SK-N-SH treated with all-trans-retinoic acid at 6 μM for 48 hours (cell line): ENCODE data around the gene NAALADL2.

Experiments
- BACH2 ChIP-seq: fragments of 250-450 bp; sonication (Bioruptor Pico); IDR thresholded peaks from 2 replicates; pipeline ENCODE4 v1.9.0; 2021; ENCODE audit warnings: mild to moderate bottlenecking, borderline replicate concordance
- CSDC2 ChIP-seq: fragments of 250-450 bp; sonication (Bioruptor Pico); IDR thresholded peaks from 2 replicates; pipeline ENCODE4 v1.5.0; 2020; ENCODE audit warnings: mild to moderate bottlenecking, moderate library complexity
- PATZ1 ChIP-seq: fragments of 250-450 bp; sonication (Bioruptor Pico); IDR thresholded peaks from 2 replicates; pipeline ENCODE4 v1.8.0; 2020; ENCODE audit warnings: mild to moderate bottlenecking, moderate library complexity, borderline replicate concordance
- POU6F1 ChIP-seq: fragments of 250-450 bp; sonication (Bioruptor Pico); IDR thresholded peaks from 2 replicates; pipeline ENCODE4 v1.8.0; 2021; ENCODE audit warnings: low read depth, mild to moderate bottlenecking, moderate library complexity, borderline replicate concordance
- PPARA ChIP-seq: fragments of 250-450 bp; sonication (Bioruptor Pico); IDR thresholded peaks from 2 replicates; pipeline ENCODE4 v1.5.0; 2020; ENCODE audit warnings: mild to moderate bottlenecking, borderline replicate concordance
- RARB ChIP-seq: fragments of 250-450 bp; sonication (Bioruptor Pico); IDR thresholded peaks from 2 replicates; pipeline ENCODE4 v1.8.0; 2021; ENCODE audit warnings: mild to moderate bottlenecking, moderate library complexity
- SNAI2 ChIP-seq: fragments of 250-450 bp; sonication (Bioruptor Pico); IDR thresholded peaks from 2 replicates; pipeline ENCODE4 v1.5.0; 2020; ENCODE audit warnings: mild to moderate bottlenecking, moderate library complexity
- ZNF70 ChIP-seq: fragments of 450-650 bp; formaldehyde crosslinking; IDR thresholded peaks from 2 replicates; pipeline ENCODE4 v1.5.0; 2020; ENCODE audit warnings: mild to moderate bottlenecking, moderate library complexity
- TF ChIP-seq, protein P1 (sequence below): fragments of 250-450 bp; sonication (Bioruptor Pico); IDR thresholded peaks from 2 replicates; pipeline ENCODE4 v1.5.1; 2020; ENCODE audit warnings: low read depth, mild to moderate bottlenecking, moderate library complexity

DNA sequence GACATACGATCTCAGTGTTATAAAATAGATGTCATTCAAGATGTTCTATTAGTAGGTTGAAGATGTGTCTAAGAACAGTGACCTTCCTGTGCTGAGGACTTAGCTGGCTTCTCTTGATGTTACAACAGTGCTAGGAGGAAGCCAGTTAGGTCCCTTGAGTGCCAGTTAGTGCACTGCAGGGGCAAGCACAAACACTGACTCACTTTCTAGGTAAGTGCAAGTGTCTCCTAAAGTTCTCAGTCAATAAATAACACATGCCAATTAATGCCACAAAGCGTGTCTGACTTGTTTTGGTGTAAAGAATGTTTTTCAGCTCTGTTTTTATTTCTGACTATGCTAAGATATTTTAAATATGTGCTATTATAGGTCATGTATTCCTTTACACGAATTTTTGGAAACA is 211.8 kb downstream of the NAALADL2 start:
- TF ChIP-seq CSDC2 (CRISPR knock-in tag) (no peak), BACH2 (no peak), ZNF70 (CRISPR knock-in tag) (no peak), POU6F1 (no peak), SNAI2 (CRISPR knock-in tag) (no peak), PATZ1 (CRISPR knock-in tag) (no peak), RARB (no peak), PPARA (CRISPR knock-in tag) (no peak)
- TF ChIP-seq, protein P1, sequence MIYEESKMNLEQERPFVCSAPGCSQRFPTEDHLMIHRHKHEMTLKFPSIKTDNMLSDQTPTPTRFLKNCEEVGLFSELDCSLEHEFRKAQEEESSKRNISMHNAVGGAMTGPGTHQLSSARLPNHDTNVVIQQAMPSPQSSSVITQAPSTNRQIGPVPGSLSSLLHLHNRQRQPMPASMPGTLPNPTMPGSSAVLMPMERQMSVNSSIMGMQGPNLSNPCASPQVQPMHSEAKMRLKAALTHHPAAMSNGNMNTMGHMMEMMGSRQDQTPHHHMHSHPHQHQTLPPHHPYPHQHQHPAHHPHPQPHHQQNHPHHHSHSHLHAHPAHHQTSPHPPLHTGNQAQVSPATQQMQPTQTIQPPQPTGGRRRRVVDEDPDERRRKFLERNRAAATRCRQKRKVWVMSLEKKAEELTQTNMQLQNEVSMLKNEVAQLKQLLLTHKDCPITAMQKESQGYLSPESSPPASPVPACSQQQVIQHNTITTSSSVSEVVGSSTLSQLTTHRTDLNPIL (CRISPR knock-in tag), result no peak
